Kidney capillary endothelial cell (primary cell): ENCODE data around the gene AOPEP.
"Not testable (repeated sequence)": the region's sequence is repeated elsewhere in the genome, so short reads cannot be mapped to it uniquely, and the experiment has no call there.

Experiments used
- DNase-seq: peaks from one replicate; pipeline ENCODE4 v3.0.0-alpha.2; 2018; ENCODE audit warnings: low spot score

Gene AOPEP

DNA sequence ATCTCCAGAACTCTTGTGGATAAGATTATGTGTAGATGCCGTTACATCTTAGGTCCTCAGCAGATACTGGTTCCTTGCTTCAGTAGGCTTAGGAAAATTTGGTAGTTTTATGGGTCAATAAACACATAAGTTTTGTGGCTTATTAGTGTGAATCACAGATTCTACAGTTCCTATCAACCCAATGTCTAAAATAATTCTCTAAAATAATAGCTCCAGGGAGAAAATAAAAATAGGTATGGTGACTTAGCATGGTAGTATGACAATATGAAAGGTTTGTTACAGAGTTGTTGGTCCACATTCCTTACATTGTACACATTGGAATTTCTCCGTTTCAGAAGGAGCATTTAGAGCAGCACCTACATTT is 91.7 kb downstream of the AOPEP start:
- no peak for DNase-seq

- DNase-seq = no peak
Measured at GRCh38 chr9:94819161-94819687, 92.7 kb downstream of the AOPEP start.

DNA sequence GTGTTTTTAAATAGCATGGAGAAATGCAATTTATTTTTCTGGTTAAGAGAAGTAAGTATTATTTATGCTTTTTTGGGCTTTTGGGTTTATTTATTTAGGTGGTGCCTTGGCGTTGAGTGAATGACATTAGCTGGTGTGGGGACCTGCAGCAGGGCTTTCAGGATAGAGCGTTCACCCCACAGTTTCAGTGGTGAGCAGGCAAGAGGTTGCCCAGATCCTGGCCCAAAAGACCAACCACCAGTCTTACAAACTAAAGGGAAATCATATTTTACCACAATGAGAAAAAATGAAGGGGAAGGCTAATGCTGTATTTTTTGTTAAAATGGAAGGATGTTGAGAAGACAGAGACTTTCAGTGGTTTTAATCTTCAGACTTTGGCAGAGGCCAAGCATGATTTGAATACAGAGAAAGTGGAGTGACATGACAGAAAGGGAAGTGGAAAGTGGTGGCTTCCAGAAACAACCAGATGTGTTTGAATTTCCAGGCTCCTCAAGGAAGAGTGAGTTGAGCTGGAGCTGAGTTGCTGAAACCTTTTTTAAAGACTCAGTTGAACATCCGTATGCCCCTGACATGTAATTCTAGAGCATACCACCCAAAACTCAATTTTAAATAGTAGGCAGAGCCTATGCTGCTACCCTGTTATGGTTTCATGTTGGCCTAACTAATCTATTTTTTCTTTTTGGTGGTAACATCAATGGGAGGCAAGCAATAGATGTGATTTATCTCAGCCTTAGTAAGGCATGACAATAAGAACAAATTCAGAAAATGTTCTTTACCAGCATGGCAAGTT is 94.8 kb downstream of the AOPEP start:
- no peak for DNase-seq

DNA sequence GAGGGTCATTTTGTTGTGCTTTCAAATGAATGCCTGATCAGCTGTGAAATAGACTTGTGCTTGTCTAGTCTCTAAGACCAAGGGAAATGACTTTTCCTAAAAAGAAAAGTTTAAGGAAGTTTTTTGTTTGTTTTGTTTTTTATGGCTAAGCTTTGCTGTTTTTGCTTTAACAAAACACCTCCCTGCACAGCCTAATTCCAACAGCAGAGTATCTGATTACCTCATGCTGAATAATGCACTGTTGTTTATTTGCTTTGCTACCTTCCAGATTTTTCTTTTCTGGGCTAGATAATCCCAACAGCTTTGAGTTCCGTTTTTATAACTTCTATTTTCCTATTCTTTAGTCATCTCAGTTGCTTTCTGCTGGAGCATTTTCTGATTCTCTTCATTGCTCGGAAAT is 95.8 kb downstream of the AOPEP start:
- no peak for DNase-seq

DNA sequence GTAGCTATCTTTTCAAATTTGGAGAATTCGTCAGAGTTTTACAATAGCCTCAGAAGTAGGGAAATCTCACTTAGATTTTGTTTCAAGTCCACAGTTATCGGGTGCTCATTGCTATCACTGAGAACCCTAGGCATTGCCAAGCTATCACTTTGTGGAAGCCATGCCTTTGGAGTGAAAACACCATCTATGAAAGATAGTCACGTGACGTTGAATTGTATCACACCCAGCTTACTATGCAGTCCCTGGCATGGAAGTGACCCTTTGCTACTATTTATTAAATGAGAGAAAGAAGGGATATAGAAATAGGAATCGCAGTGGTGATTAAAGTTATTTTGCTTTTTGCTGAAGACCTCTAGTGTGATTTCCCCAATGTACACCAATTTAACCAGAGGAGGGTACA is 97.2 kb downstream of the AOPEP start:
- no peak for DNase-seq

GRCh38 chr9:94824411-94824810 is 97.9 kb downstream of the AOPEP start:
- DNase-seq = no peak

- DNase-seq = no peak
Measured at GRCh38 chr9:94824913-94825610, 98.6 kb downstream of the AOPEP start.

- DNase-seq = no peak
Measured at GRCh38 chr9:94825611-94825958, 99.1 kb downstream of the AOPEP start.

DNA sequence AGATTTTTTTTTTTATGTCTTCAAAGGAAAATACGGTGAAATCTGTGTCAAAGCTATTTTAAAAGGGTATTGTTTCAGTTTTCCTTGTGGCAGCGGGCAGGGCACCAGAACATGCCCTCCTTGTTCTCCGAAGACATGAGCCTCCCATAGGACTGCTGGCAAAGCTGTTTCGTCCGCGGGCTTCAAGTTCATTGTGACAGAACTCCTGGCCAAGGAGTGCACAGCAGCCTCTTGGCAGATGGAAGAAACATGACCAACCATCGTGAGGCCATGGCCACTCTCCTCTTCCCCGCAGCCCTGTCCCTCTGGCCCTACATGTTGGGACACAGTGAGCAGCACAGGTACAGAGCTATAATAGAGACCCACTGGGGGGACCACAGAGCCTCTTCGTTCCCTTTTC is 99.5 kb downstream of the AOPEP start:
- no peak for DNase-seq

DNA sequence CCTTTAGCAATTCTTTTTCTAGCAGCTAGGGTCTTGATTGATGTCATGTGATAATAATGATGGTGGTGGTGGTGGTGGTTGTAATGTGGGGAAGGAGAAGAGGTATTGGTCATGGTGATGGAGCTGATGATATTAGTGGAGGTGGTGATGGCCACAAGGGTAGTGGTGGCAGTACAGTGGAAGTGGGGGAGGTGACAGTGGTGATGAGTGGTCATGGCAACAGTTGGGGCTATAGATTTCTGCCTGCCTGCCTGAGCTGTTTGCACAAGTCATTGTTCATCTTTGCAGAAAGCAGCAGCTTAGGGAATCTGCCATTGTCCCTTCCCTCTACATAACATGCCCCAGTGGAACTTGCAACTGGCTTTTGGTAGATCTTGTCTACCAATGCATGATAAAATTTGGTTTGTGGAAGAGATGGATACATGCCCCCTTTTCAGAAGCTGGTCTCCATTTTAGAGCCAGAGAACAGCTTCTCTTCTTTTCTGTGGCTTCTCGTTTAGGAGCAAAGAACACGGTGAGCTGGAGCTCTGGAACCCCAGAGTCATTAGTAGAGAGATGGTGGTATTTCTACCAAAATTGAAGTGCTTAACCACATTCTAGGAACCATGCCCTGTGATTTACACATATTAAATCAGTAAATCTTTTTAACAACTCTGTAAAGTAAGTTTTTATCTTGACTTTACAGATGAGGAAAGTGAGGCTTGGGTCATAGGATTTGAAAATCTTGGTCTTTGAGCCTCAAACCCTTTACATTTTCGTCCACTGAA is 100.3 kb downstream of the AOPEP start:
- no peak for DNase-seq

- no peak for DNase-seq
Measured at GRCh38 chr9:94827584-94828304, 101.2 kb downstream of the AOPEP start.

DNA sequence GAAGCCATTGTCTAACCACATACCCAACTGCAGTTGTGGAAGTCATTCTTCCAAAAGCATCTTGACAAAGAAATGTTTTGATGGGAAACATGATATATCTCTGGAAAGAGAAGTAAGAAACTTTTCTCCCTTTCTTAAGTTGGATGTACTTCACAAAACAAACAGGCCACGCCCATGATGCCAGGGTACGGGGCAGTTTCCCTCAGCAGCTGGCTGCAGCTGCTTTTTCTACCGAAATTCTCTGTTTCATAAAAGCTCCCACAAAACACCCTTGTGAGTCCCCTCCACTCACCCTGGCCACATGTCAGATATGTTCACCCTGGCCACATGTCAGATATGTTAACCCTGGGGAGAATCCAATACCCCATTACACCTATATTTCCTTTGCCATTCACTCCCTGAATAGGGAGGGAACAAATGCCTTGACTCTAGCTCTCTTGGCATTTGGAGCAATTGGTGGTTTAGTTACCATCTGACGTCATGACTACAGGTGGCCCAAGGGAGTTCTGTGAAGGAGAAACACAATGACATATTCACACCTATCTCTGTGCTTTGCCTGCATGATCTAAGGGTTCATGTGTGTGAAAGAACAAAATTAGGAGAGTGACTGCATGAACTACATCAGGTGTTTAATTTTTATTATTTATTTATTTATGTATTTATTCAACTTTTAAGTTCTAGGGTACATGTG is 103.0 kb downstream of the AOPEP start:
- no peak for DNase-seq

- DNase-seq = not testable (repeated sequence)
Measured at GRCh38 chr9:94830071-94830604, 103.6 kb downstream of the AOPEP start.

DNA sequence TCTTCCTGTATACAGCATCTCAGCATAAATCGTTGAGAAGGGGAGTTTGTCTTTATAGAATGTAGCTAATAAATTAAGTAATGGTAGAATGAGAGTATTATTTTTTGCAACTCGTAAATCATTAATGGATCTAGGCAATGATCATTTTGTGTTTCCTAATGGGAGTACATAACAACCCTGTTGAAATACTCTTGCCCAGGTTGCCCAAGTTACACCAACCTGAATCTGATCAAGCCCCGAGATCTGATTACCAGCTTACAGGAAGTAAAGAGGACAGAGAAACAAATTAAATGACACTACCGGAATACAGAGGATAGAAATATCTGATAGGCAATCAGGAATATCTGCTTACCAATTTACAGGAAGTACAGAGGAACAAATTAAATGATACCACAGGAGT is 107.3 kb downstream of the AOPEP start:
- no peak for DNase-seq

GRCh38 chr9:94837404-94837803 is 110.9 kb downstream of the AOPEP start:
- DNase-seq = no peak

GRCh38 chr9:94839398-94839797 is 112.9 kb downstream of the AOPEP start:
- DNase-seq = no peak

GRCh38 chr9:94840738-94841137 is 114.2 kb downstream of the AOPEP start:
- no peak for DNase-seq

GRCh38 chr9:94843134-94843533 is 116.6 kb downstream of the AOPEP start:
- DNase-seq = no peak

- no peak for DNase-seq
Measured at GRCh38 chr9:94846739-94847138, 120.2 kb downstream of the AOPEP start.

DNA sequence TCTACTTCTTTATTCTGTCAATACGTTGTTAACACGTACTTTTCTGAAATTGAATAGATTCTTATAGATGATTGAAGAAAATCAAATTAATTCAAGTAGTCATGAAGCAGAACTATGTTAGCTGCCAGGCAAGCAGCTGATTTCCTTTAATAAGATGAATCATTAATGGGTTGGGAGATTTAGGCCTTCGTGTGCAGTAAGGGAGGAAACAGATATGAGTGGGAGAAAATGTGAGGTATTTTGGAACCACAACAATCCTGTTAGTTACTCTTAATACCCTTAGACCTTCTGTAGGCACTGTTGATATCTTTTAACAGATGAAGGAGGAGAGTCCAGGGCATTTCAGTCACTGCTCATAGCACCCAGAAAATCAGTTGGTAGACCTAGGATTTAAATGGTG is 121.0 kb downstream of the AOPEP start:
- peak; percentile 26 for DNase-seq

DNA sequence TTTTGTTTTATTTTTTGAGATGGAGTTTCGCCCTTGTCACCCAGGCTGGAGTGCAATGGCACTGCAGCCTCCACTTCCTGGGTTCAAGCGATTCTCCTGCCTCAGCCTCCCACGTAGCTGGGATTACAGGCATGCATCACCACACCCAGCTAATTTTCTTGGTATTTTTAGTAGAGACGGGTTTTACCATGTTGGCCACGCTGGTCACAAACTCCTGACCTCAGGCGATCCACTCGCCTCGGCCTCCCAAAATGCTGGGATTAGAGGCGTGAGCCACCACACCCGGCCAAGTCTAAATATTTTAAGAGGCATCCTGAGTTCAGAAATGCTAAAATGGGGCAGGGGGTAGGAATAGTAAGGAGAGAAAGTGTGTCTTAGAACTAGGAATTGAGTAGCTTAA is 122.3 kb downstream of the AOPEP start:
- not testable (repeated sequence) for DNase-seq
